ENCODE results near the gene PPP2R1A. TPM values are rescaled to one million over a fixed set of nuclear protein-coding genes. Genes with fewer than 3 reads are reported as not detected.

PPP2R1A gene
- 344 TPM for polyA plus RNA-seq (2013, experiment 1 of 4)
- 312 TPM for polyA plus RNA-seq (2013, experiment 2 of 4)
- 244 TPM for polyA plus RNA-seq (2013, experiment 3 of 4)
- 264 TPM for polyA plus RNA-seq (2013, experiment 4 of 4)

- H3K9me3 ChIP-seq (ENCODE audit: control insufficient read depth, low read length) = no peaks in the 10 kb centered on the region
- no peaks in the 10 kb centered on the region for H3K36me3 ChIP-seq (ENCODE audit: control insufficient read depth, insufficient read depth, low read length)
- H3K4me1 ChIP-seq (ENCODE audit: control insufficient read depth, insufficient read depth, low read length) = peaks cover 11% of the 10 kb centered on the region
- H3K27ac ChIP-seq (ENCODE audit: insufficient read depth, low read depth, low read length, poor library complexity, severe bottlenecking) = peak within 1 kb of the TSS; percentile 92
- WGBS, 2 experiments = 0% methylated on average over 70 of the region's 70 CpGs
- peak within 1 kb of the TSS; percentile 93 for H3K4me3 ChIP-seq (ENCODE audit: insufficient read depth, low read depth, low read length)
- H3K27me3 ChIP-seq (ENCODE audit: control insufficient read depth, insufficient read depth, low read length, poor library complexity, severe bottlenecking) = no peaks in the 10 kb centered on the region
Measured at GRCh38 chr19:52189735-52190486, at the start of gene PPP2R1A. Gene PPP2R1A, plus strand, starts transcription at chr19:52190052. Its CDS starts 45 bp downstream, at chr19:52190097.

GRCh38 chr19:52141203-52141602 lies 48.6 kb upstream of the PPP2R1A start:
- Histone ChIP-seq H3K4me3 (ENCODE audit: insufficient read depth, low read depth, low read length) (no peak overlapping the region), H3K27me3 (ENCODE audit: control insufficient read depth, insufficient read depth, low read length, poor library complexity, severe bottlenecking) (no peaks in the 10 kb centered on the region), H3K4me1 (ENCODE audit: control insufficient read depth, insufficient read depth, low read length) (no peaks in the 10 kb centered on the region), H3K27ac (ENCODE audit: insufficient read depth, low read depth, low read length, poor library complexity, severe bottlenecking) (no peak overlapping the region), H3K36me3 (ENCODE audit: control insufficient read depth, insufficient read depth, low read length) (peaks cover 5% of the 10 kb centered on the region), H3K9me3 (ENCODE audit: control insufficient read depth, low read length) (no peaks in the 10 kb centered on the region)
- 93% methylated on average over 2 of the region's 2 CpGs for WGBS, 2 experiments

DNA sequence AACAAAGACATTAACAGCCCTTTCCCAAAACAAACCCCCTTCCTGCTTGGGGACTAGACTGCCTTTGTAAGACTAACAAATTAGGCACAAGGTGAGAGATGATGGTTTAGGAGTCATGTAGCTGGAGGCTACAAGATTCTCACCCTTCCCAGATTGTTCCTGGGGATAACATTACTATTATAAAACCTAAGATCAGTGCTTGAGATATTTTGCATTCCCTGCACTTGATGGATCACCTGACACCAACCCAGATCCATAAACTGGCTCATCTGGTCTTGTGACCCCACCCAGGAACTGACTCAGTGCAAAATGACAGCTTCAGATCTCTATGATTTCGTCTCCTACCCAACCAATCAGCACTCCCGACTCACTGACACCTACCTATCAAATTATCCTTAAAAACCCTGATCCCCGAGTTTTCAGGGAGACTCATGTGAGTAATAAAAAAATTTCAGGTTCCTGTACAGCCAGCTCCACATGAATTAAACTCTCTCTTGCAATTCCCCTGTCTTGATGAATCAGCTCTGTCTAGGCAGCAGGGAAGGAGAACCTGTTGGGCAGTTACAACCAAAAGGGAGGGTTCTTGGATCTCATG lies 47.8 kb upstream of the PPP2R1A start:
- Histone ChIP-seq H3K9me3 (ENCODE audit: control insufficient read depth, low read length) (no peaks in the 10 kb centered on the region), H3K4me1 (ENCODE audit: control insufficient read depth, insufficient read depth, low read length) (no peaks in the 10 kb centered on the region), H3K36me3 (ENCODE audit: control insufficient read depth, insufficient read depth, low read length) (no peaks in the 10 kb centered on the region), H3K4me3 (ENCODE audit: insufficient read depth, low read depth, low read length) (no peak overlapping the region), H3K27ac (ENCODE audit: insufficient read depth, low read depth, low read length, poor library complexity, severe bottlenecking) (no peak overlapping the region), H3K27me3 (ENCODE audit: control insufficient read depth, insufficient read depth, low read length, poor library complexity, severe bottlenecking) (no peaks in the 10 kb centered on the region)
- 76 to 82% methylated on average over 3 of the region's 3 CpGs for WGBS, 2 experiments

DNA sequence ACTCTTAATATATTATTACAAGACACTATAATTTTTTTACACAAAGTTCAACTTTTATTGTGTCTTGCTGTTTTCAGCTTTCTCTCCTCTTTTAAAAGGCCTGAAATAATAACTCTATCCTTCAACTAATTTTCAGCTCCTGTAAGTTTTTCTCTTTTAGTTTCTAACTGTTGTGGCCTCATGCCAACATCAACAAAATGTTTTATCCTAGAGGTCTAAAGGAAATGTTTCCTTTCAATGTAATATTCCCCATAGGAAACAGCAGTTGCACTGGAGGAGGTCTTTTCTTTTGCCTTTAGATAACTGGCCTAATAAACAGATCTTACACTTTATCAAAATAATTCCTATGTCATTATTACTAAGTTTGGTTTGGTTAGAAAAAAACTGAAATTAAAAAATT lies 41.6 kb upstream of the PPP2R1A start:
- peaks cover 5% of the 10 kb centered on the region for H3K9me3 ChIP-seq (ENCODE audit: control insufficient read depth, low read length)
- H3K36me3 ChIP-seq (ENCODE audit: control insufficient read depth, insufficient read depth, low read length) = no peaks in the 10 kb centered on the region
- no peak overlapping the region for H3K27ac ChIP-seq (ENCODE audit: insufficient read depth, low read depth, low read length, poor library complexity, severe bottlenecking)

GRCh38 chr19:52155596-52156359 lies 34.1 kb upstream of the PPP2R1A start:
- peaks cover 3% of the 10 kb centered on the region for H3K9me3 ChIP-seq (ENCODE audit: control insufficient read depth, low read length)
- H3K27ac ChIP-seq (ENCODE audit: insufficient read depth, low read depth, low read length, poor library complexity, severe bottlenecking) = no peak overlapping the region
- no peaks in the 10 kb centered on the region for H3K4me1 ChIP-seq (ENCODE audit: control insufficient read depth, insufficient read depth, low read length)
- H3K36me3 ChIP-seq (ENCODE audit: control insufficient read depth, insufficient read depth, low read length) = peaks cover 11% of the 10 kb centered on the region
- WGBS, 2 experiments = 94 to 95% methylated on average over 15 of the region's 15 CpGs
- H3K4me3 ChIP-seq (ENCODE audit: insufficient read depth, low read depth, low read length) = no peak overlapping the region
- no peaks in the 10 kb centered on the region for H3K27me3 ChIP-seq (ENCODE audit: control insufficient read depth, insufficient read depth, low read length, poor library complexity, severe bottlenecking)

More for the DNA sequence above, 41.6 kb upstream of the PPP2R1A start:
- Histone ChIP-seq H3K4me3 (ENCODE audit: insufficient read depth, low read depth, low read length) (no peak overlapping the region), H3K4me1 (ENCODE audit: control insufficient read depth, insufficient read depth, low read length) (no peaks in the 10 kb centered on the region), H3K27me3 (ENCODE audit: control insufficient read depth, insufficient read depth, low read length, poor library complexity, severe bottlenecking) (no peaks in the 10 kb centered on the region)

DNA sequence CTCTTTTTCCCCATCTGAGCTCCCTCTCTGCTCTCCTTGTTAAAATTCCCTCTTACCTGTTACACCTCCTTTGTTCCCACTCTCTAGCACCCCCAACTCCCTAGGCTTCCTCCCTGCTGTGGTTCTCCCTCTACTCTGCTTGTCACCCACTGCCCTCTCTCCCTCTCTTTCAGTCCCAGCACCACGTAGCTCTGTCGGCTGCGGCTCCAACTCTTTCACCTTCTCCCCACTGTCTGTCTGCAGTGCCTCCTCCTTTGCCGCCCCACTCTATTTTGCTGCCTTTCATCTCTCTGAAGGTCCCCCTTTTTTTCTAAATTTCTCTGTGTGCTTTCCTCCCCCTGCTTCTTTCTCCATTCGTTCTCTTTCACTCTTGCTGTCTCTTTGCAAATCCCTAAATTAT lies 19.5 kb upstream of the PPP2R1A start:
- Histone ChIP-seq H3K4me3 (ENCODE audit: insufficient read depth, low read depth, low read length) (peak overlapping the region; percentile 79), H3K36me3 (ENCODE audit: control insufficient read depth, insufficient read depth, low read length) (no peaks in the 10 kb centered on the region), H3K27me3 (ENCODE audit: control insufficient read depth, insufficient read depth, low read length, poor library complexity, severe bottlenecking) (peaks cover 16% of the 10 kb centered on the region), H3K9me3 (ENCODE audit: control insufficient read depth, low read length) (no peaks in the 10 kb centered on the region), H3K27ac (ENCODE audit: insufficient read depth, low read depth, low read length, poor library complexity, severe bottlenecking) (no peak overlapping the region), H3K4me1 (ENCODE audit: control insufficient read depth, insufficient read depth, low read length) (no peaks in the 10 kb centered on the region)
- 13 to 14% methylated on average over 5 of the region's 5 CpGs for WGBS, 2 experiments

- WGBS, 2 experiments = 0 to 1% methylated on average over 22 of the region's 22 CpGs
- Histone ChIP-seq H3K4me1 (ENCODE audit: control insufficient read depth, insufficient read depth, low read length) (no peaks in the 10 kb centered on the region), H3K4me3 (ENCODE audit: insufficient read depth, low read depth, low read length) (peak overlapping the region; percentile 79), H3K9me3 (ENCODE audit: control insufficient read depth, low read length) (no peaks in the 10 kb centered on the region), H3K36me3 (ENCODE audit: control insufficient read depth, insufficient read depth, low read length) (no peaks in the 10 kb centered on the region), H3K27me3 (ENCODE audit: control insufficient read depth, insufficient read depth, low read length, poor library complexity, severe bottlenecking) (peaks cover 16% of the 10 kb centered on the region), H3K27ac (ENCODE audit: insufficient read depth, low read depth, low read length, poor library complexity, severe bottlenecking) (no peak overlapping the region)
Measured at GRCh38 chr19:52170863-52171320, 19.0 kb upstream of the PPP2R1A start.

GRCh38 chr19:52171321-52172169 lies 18.3 kb upstream of the PPP2R1A start, which contains the start of gene ZNF836:
Gene ZNF836, minus strand, starts transcription at chr19:52171621. Its CDS starts 3,549 bp downstream, at chr19:52168072.
- no peaks in the 10 kb centered on the region for H3K4me1 ChIP-seq (ENCODE audit: control insufficient read depth, insufficient read depth, low read length)
- peaks cover 16% of the 10 kb centered on the region for H3K27me3 ChIP-seq (ENCODE audit: control insufficient read depth, insufficient read depth, low read length, poor library complexity, severe bottlenecking)
- no peaks in the 10 kb centered on the region for H3K9me3 ChIP-seq (ENCODE audit: control insufficient read depth, low read length)
- 14% methylated on average over 37 of the region's 37 CpGs for WGBS, 2 experiments
- H3K27ac ChIP-seq (ENCODE audit: insufficient read depth, low read depth, low read length, poor library complexity, severe bottlenecking) = no peak within 1 kb of the TSS
- H3K4me3 ChIP-seq (ENCODE audit: insufficient read depth, low read depth, low read length) = peak within 1 kb of the TSS; percentile 79
- H3K36me3 ChIP-seq (ENCODE audit: control insufficient read depth, insufficient read depth, low read length) = no peaks in the 10 kb centered on the region

DNA sequence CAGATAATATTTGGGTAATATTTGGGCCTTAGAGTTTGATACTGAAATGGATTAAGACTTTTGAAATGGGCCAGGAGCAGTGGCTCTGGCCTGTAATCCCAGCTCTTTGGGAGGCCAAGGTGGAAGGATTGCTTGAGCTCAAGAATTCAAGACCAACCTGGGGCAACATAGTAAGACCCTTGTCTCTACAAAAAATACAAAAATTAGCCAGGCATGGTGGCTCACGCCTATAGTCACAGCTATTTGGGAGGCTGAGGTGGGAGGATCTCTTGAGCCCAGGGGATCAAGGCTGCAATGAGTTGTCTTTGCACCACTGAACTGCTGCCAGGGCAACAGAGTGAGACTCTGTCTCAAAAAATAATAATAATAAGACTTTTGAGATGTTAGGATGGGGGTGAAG lies 17.5 kb upstream of the PPP2R1A start:
- Histone ChIP-seq H3K27ac (ENCODE audit: insufficient read depth, low read depth, low read length, poor library complexity, severe bottlenecking) (no peak overlapping the region), H3K4me1 (ENCODE audit: control insufficient read depth, insufficient read depth, low read length) (no peaks in the 10 kb centered on the region), H3K4me3 (ENCODE audit: insufficient read depth, low read depth, low read length) (no peak overlapping the region), H3K9me3 (ENCODE audit: control insufficient read depth, low read length) (no peaks in the 10 kb centered on the region), H3K36me3 (ENCODE audit: control insufficient read depth, insufficient read depth, low read length) (no peaks in the 10 kb centered on the region), H3K27me3 (ENCODE audit: control insufficient read depth, insufficient read depth, low read length, poor library complexity, severe bottlenecking) (peaks cover 16% of the 10 kb centered on the region)
- WGBS, 2 experiments = 87 to 94% methylated on average over 1 of the region's 1 CpG
